Type B pancreatic cell (in vitro differentiated cells): ENCODE measurements around the gene COL5A1. TPM values are rescaled to one million over a fixed set of nuclear protein-coding genes. Genes with fewer than 3 reads are reported as not detected.

Experiments used
- DNase-seq: peaks from one replicate; pipeline ENCODE4 v3.0.0; 2021; ENCODE audit warnings: mixed read lengths; ENCODE audit not compliant: unreplicated experiment; ENCODE audit errors: extremely low spot score
- H3K27ac Mint-ChIP-seq: 2 replicates; pipeline ENCODE4 v1.8.0; 2021; ENCODE audit warnings: mild to moderate bottlenecking, mixed read lengths
- H3K27me3 Mint-ChIP-seq: 2 replicates; pipeline ENCODE4 v1.8.0; 2021; ENCODE audit warnings: mixed read lengths
- H3K36me3 Mint-ChIP-seq: 2 replicates; pipeline ENCODE4 v1.8.0; 2021; ENCODE audit warnings: mixed read lengths
- H3K4me1 Mint-ChIP-seq: one replicate; pipeline ENCODE4 v1.8.0; 2021; ENCODE audit warnings: mixed read lengths; ENCODE audit not compliant: unreplicated experiment
- H3K4me3 Mint-ChIP-seq: 2 replicates; pipeline ENCODE4 v1.8.0; 2021; ENCODE audit warnings: mild to moderate bottlenecking, mixed read lengths
- H3K9me3 Mint-ChIP-seq: 2 replicates; pipeline ENCODE4 v1.8.0; 2021; ENCODE audit warnings: mixed read lengths
- CTCF ChIP-seq: fragments of 200-600 bp; sonication (generic); conservative IDR thresholded peaks from 2 replicates; pipeline ENCODE4 v1.5.0; 2021; ENCODE audit warnings: antibody characterized with exemption, mild to moderate bottlenecking
- total RNA-seq: library from RNA; stranded (reverse); gene quantifications from 2 replicates; pipeline ENCODE4 v1.2.1, GENCODE V29; 2021; ENCODE audit warnings: low replicate concordance

COL5A1 gene
- total RNA-seq, 1 donor from 2014 or later = 112 TPM

GRCh38 chr9:134685784-134686183, 44.2 kb downstream of the COL5A1 start:
- no peak for TF ChIP-seq CTCF
- no peak for DNase-seq
- Mint-ChIP-seq H3K36me3 (no peaks in the 10 kb centered on the region), H3K27me3 (no peaks in the 10 kb centered on the region), H3K9me3 (no peaks in the 10 kb centered on the region), H3K4me3 (no peak overlapping the region), H3K27ac (no peak overlapping the region), H3K4me1 (no peaks in the 10 kb centered on the region)

- H3K27me3 Mint-ChIP-seq = no peaks in the 10 kb centered on the region
- no peak overlapping the region for H3K27ac Mint-ChIP-seq
- no peaks in the 10 kb centered on the region for H3K36me3 Mint-ChIP-seq
- no peak for DNase-seq
- no peaks in the 10 kb centered on the region for H3K4me1 Mint-ChIP-seq
- H3K9me3 Mint-ChIP-seq = no peaks in the 10 kb centered on the region
- TF ChIP-seq CTCF = no peak
- no peak overlapping the region for H3K4me3 Mint-ChIP-seq
Measured at GRCh38 chr9:134686896-134687295, 45.3 kb downstream of the COL5A1 start.

GRCh38 chr9:134687556-134687955, 46.0 kb downstream of the COL5A1 start:
- TF ChIP-seq CTCF = no peak
- DNase-seq = no peak
- Mint-ChIP-seq H3K27ac (no peak overlapping the region), H3K4me3 (no peak overlapping the region), H3K4me1 (peaks cover 3% of the 10 kb centered on the region), H3K36me3 (no peaks in the 10 kb centered on the region), H3K27me3 (no peaks in the 10 kb centered on the region), H3K9me3 (no peaks in the 10 kb centered on the region)

- H3K27me3 Mint-ChIP-seq = no peaks in the 10 kb centered on the region
- no peaks in the 10 kb centered on the region for H3K9me3 Mint-ChIP-seq
- H3K27ac Mint-ChIP-seq = no peak overlapping the region
- no peak for DNase-seq
- peaks cover 8% of the 10 kb centered on the region for H3K4me1 Mint-ChIP-seq
- no peak overlapping the region for H3K4me3 Mint-ChIP-seq
- TF ChIP-seq CTCF = no peak
- H3K36me3 Mint-ChIP-seq = no peaks in the 10 kb centered on the region
Measured at GRCh38 chr9:134688231-134688630, 46.6 kb downstream of the COL5A1 start.

- no peak overlapping the region for H3K27ac Mint-ChIP-seq
- H3K4me3 Mint-ChIP-seq = no peak overlapping the region
- peaks cover 8% of the 10 kb centered on the region for H3K4me1 Mint-ChIP-seq
- no peak for DNase-seq
- no peaks in the 10 kb centered on the region for H3K36me3 Mint-ChIP-seq
- no peaks in the 10 kb centered on the region for H3K27me3 Mint-ChIP-seq
- no peaks in the 10 kb centered on the region for H3K9me3 Mint-ChIP-seq
- no peak for TF ChIP-seq CTCF
Measured at GRCh38 chr9:134688661-134689320, 47.2 kb downstream of the COL5A1 start.
